Suprapubic skin (tissue), 4 donors: ENCODE data around the gene CREB3L1. TPM values are rescaled to one million over a fixed set of nuclear protein-coding genes. Genes with fewer than 3 reads are reported as not detected.
"Not testable (repeated sequence)": the region's sequence is repeated elsewhere in the genome, so short reads cannot be mapped to it uniquely, and the experiment has no call there.

Source experiments
- DNase-seq, 2 donors: peaks; one replicate each; pipeline ENCODE4 v3.0.0-alpha.2; 2019; ENCODE audit warnings: low spot score in 2 of 2
- H3K27ac ChIP-seq: fragments of 200-600 bp; sonication (generic); one replicate; pipeline ENCODE4 v1.5.1; 2019
- H3K27me3 ChIP-seq: fragments of 200-600 bp; sonication (generic); one replicate; pipeline ENCODE4 v1.5.1; 2019
- H3K36me3 ChIP-seq: fragments of 200-600 bp; sonication (generic); one replicate; pipeline ENCODE4 v1.5.1; 2019
- H3K4me1 ChIP-seq: fragments of 200-600 bp; sonication (generic); one replicate; pipeline ENCODE4 v1.5.1; 2019
- H3K4me3 ChIP-seq: fragments of 200-600 bp; sonication (generic); one replicate; pipeline ENCODE4 v1.5.1; 2019; ENCODE audit warnings: mild to moderate bottlenecking
- H3K9me3 ChIP-seq: fragments of 200-600 bp; sonication (generic); one replicate; pipeline ENCODE4 v1.5.1; 2019
- EP300 ChIP-seq: sonication (generic); formaldehyde crosslinking; IDR thresholded peaks from one replicate; pipeline ENCODE4 v1.6.1; 2017; ENCODE audit warnings: antibody characterized with exemption
- POLR2A ChIP-seq, 2 donors: fragments of 450-650 bp; IDR thresholded peaks; one replicate each; pipeline ENCODE4 v1.6.1; 2017; ENCODE audit warnings: antibody characterized with exemption in 2 of 2, mild to moderate bottlenecking in 2 of 2, moderate library complexity in 2 of 2
- POLR2AphosphoS5 ChIP-seq, 3 donors: sonication (generic); formaldehyde crosslinking; IDR thresholded peaks; one replicate each; pipeline ENCODE4 v1.6.1; 2017; ENCODE audit warnings: antibody characterized with exemption in 3 of 3
- WGBS: methylation state at CpG from one replicate; pipeline ENCODE4 v1.1.5; 2018; 5-methylcytosine and 5-hydroxymethylcytosine counted together
- total RNA-seq, 4 donors: library from RNA; depleted of rRNA; stranded (reverse); fragments of >200 nt; gene quantifications; one replicate each; pipeline ENCODE4 v1.1.0, GENCODE V29; 2016
- TF ChIP-seq, protein P1 (sequence below), 2 donors: fragments of 200-600 bp in 1 of 2; fragments of 450-650 bp in 1 of 2; sonication (generic) in 1 of 2; IDR thresholded peaks; one replicate each; pipeline ENCODE4 v1.5.1; 2016 to 2019; ENCODE audit warnings: antibody characterized with exemption in 2 of 2, mild to moderate bottlenecking in 1 of 2, moderate library complexity in 1 of 2

Gene CREB3L1
- total RNA-seq, 4 donors from 2014 or later = 0.79 to 2.3 (median 1.5) TPM

DNA sequence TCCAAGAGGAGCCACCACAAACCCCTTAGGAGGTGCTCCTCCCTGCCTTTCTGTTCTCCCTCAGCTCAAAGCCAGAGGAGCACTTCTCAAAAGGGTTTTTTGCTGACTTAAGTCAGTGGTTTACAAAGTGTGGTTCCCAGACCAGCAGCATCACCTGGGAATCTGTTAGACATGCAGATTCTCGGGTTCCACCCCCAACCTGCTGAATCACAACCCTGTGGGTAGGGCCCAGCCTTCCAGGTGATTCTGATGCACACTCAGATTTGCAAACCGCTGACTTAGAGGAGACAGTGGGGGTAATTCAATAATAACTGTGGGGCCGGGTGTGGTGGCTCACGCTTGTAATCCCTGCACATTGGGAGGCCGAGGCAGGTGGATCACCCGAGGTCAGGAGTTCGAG lies 22.8 kb downstream of the CREB3L1 start:
- H3K9me3 ChIP-seq = no peaks in the 10 kb centered on the region
- H3K4me3 ChIP-seq = no peak overlapping the region
- WGBS = 86% methylated on average over 7 of the region's 7 CpGs
- H3K27me3 ChIP-seq = peaks cover 5% of the 10 kb centered on the region
- no peak for DNase-seq
- TF ChIP-seq EP300 (no peak), POLR2AphosphoS5 (IDR thresholded peaks at IDR 0.05) (no peak)
- TF ChIP-seq, protein P1, sequence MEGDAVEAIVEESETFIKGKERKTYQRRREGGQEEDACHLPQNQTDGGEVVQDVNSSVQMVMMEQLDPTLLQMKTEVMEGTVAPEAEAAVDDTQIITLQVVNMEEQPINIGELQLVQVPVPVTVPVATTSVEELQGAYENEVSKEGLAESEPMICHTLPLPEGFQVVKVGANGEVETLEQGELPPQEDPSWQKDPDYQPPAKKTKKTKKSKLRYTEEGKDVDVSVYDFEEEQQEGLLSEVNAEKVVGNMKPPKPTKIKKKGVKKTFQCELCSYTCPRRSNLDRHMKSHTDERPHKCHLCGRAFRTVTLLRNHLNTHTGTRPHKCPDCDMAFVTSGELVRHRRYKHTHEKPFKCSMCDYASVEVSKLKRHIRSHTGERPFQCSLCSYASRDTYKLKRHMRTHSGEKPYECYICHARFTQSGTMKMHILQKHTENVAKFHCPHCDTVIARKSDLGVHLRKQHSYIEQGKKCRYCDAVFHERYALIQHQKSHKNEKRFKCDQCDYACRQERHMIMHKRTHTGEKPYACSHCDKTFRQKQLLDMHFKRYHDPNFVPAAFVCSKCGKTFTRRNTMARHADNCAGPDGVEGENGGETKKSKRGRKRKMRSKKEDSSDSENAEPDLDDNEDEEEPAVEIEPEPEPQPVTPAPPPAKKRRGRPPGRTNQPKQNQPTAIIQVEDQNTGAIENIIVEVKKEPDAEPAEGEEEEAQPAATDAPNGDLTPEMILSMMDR (IDR thresholded peaks at IDR 0.05) = no peak
- no peak overlapping the region for H3K27ac ChIP-seq
- peaks cover 22% of the 10 kb centered on the region for H3K4me1 ChIP-seq
- H3K36me3 ChIP-seq = no peaks in the 10 kb centered on the region

GRCh38 chr11:46302866-46303265 lies 25.4 kb downstream of the CREB3L1 start:
- no peaks in the 10 kb centered on the region for H3K4me1 ChIP-seq
- no peak overlapping the region for H3K4me3 ChIP-seq
- WGBS = 74% methylated on average over 7 of the region's 7 CpGs
- no peaks in the 10 kb centered on the region for H3K9me3 ChIP-seq
- TF ChIP-seq POLR2A (IDR thresholded peaks at IDR 0.05) = no peak
- TF ChIP-seq, protein P1 (IDR thresholded peaks at IDR 0.05) = no peak
- H3K27ac ChIP-seq = no peak overlapping the region
- no peak for DNase-seq
- H3K27me3 ChIP-seq = no peaks in the 10 kb centered on the region
- H3K36me3 ChIP-seq = no peaks in the 10 kb centered on the region

DNA sequence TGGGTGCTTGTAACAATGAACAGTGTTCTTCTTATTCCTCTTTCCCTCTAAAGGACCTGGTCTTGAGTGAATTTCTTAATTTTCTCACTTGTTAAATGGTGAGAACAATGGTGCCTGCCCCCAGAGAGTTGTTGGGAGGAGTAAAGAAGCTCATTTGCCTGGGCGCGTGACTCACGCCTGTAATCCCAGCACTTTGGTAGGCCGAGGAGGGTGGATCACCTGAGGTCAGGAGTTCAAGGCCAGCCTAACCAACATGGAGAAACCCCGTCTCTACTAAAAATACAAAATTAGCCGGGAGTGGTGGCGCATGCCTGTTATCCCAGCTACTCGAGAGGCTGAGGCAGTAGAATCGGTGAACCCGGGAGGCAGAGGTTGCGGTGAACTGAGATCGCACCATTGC lies 26.6 kb downstream of the CREB3L1 start:
- DNase-seq, H3K36me3 ChIP-seq, H3K4me3 ChIP-seq, H3K4me1 ChIP-seq, H3K27ac ChIP-seq, H3K27me3 ChIP-seq, H3K9me3 ChIP-seq: not testable (repeated sequence)
- WGBS = 87% methylated on average over 12 of the region's 12 CpGs

DNA sequence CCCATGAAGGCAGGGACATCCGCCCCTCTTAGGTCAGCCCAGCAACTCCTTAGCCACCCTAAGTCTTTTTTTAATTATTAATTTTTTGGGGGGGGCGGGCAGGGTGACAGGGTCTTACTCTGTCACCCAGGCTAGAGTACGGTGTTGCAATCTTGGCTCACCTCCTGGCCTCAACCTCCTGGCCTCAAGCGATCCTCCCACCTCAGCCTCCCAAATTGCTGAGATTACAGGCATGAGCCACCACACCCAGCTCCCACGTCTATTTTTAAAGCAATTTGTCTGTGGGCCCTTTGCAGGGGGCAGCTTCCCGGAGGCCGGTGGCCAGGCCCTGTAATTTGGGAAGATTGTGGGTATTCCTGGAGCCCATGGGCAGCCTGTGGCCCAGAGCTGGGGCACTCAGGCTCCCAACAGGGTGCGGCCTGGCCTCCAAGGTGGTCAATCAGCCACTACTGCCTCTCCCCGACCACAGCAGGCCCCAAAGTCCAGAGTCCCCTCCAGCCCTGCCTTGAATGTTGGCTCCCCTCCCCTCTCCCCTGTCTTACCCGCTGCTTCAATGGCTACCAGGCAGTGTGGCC lies 27.2 kb downstream of the CREB3L1 start:
- DNase-seq = no peak
- WGBS = 87% methylated on average over 7 of the region's 10 CpGs
- TF ChIP-seq POLR2AphosphoS5 (IDR thresholded peaks at IDR 0.05) (no peak), POLR2A (IDR thresholded peaks at IDR 0.05) (no peak), EP300 (no peak)
- TF ChIP-seq, protein P1 (IDR thresholded peaks at IDR 0.05) = no peak
- Histone ChIP-seq H3K27ac (no peak overlapping the region), H3K36me3 (no peaks in the 10 kb centered on the region), H3K9me3 (no peaks in the 10 kb centered on the region), H3K27me3 (no peaks in the 10 kb centered on the region), H3K4me1 (peaks cover 11% of the 10 kb centered on the region), H3K4me3 (no peak overlapping the region)

- WGBS = 57% methylated on average over 6 of the region's 6 CpGs
- no peaks in the 10 kb centered on the region for H3K36me3 ChIP-seq
- peaks cover 15% of the 10 kb centered on the region for H3K4me1 ChIP-seq
- no peaks in the 10 kb centered on the region for H3K9me3 ChIP-seq
- DNase-seq = no peak
- no peaks in the 10 kb centered on the region for H3K27me3 ChIP-seq
- H3K27ac ChIP-seq = no peak overlapping the region
- TF ChIP-seq POLR2AphosphoS5 (IDR thresholded peaks at IDR 0.05) (no peak), POLR2A (IDR thresholded peaks at IDR 0.05) (no peak), EP300 (no peak)
- TF ChIP-seq, protein P1 (IDR thresholded peaks at IDR 0.05) = no peak
- no peak overlapping the region for H3K4me3 ChIP-seq
These were observed 27.8 kb downstream of the CREB3L1 start for GRCh38 chr11:46305295-46305694.

DNA sequence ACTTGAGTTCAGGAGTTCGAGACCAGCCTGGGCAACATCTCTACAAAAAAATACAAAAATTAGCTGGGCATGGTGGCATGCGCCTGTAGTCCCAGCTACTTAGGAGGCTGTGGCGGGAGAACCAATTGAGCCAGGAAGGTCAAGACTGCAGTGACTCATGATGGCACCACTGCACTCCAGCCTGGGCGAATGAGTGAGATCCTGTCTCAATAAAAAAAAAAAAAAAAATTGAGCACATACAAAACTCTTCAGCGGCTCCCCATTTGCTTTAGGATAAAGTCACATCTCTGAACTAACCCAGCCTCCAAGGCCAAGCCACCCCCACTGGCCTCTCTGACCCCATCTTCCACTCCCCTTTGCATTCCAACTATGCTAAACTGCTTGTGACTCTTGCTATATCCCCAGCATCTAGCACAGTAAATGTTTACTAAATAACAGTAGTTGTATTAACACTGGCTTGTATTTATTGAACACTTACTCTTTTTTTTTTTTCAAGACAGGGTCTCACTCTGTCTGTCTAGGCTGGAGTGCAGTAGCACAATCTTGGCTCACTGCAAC lies 28.9 kb downstream of the CREB3L1 start:
- H3K4me3 ChIP-seq = no peak overlapping the region
- no peak for DNase-seq
- 83% methylated on average over 5 of the region's 5 CpGs for WGBS
- no peak overlapping the region for H3K27ac ChIP-seq
- TF ChIP-seq POLR2AphosphoS5 (IDR thresholded peaks at IDR 0.05) (no peak), EP300 (no peak), POLR2A (IDR thresholded peaks at IDR 0.05) (no peak)
- TF ChIP-seq, protein P1 (IDR thresholded peaks at IDR 0.05) = no peak
- H3K27me3 ChIP-seq = no peaks in the 10 kb centered on the region
- no peaks in the 10 kb centered on the region for H3K9me3 ChIP-seq
- H3K36me3 ChIP-seq = no peaks in the 10 kb centered on the region
- peaks cover 15% of the 10 kb centered on the region for H3K4me1 ChIP-seq
